A549 (cell line): ENCODE measurements around the gene NCF2. TPM values are rescaled to one million over a fixed set of nuclear protein-coding genes. Genes with fewer than 3 reads are reported as not detected.

Source experiments
- ATAC-seq, 2 experiments: fragments of 200-7000 bp in 1 of 2; fragments of >200 bp in 1 of 2; cut with Nextera tagmentation in 1 of 2; cut with Tn5 transposase in 1 of 2; 3 replicates each; pipeline versions ENCODE4 v1.8.0 to v1.9.1; 2018 to 2020; ENCODE audit warnings: mild to moderate bottlenecking in 1 of 2, moderate library complexity in 1 of 2
- CTCF ChIA-PET: fragments of 300-600 bp; sonication (Branson Sonifier 250); formaldehyde crosslinking; extraction: SDS; loops from one replicate; lab custom pipeline; 2021; ENCODE audit warnings: antibody characterized with exemption, inconsistent platforms; lab: Yijun Ruan, JAX
- POLR2A ChIA-PET: fragments of 350-600 bp; formaldehyde crosslinking; extraction: SDS; loops from one replicate; lab custom pipeline; 2021; ENCODE audit warnings: antibody characterized with exemption, inconsistent platforms; lab: Yijun Ruan, JAX
- DNase-seq, 2 experiments: peaks; one replicate each; pipeline versions ENCODE4 v3.0.0 to v3.0.0-alpha.2; 2011 to 2016; ENCODE audit warnings: low read depth in 1 of 2, low spot score in 1 of 2
- FAIRE-seq: peaks from 2 replicates; lab custom pipeline; 2011; peaks lifted over from hg19 to GRCh38; lab: Jason Lieb, UNC
- H3K27ac ChIP-seq, 2 experiments: fragments of >200 bp; sonication (Bioruptor Twin); formaldehyde crosslinking; 3 replicates each; pipeline ENCODE4 v1.5.1; 2016 to 2017
- H3K4me1 ChIP-seq: fragments of >200 bp; sonication (Bioruptor Twin); formaldehyde crosslinking; 3 replicates; pipeline ENCODE4 v1.6.1; 2016
- H3K4me2 ChIP-seq: fragments of >200 bp; sonication (Bioruptor Twin); formaldehyde crosslinking; 3 replicates; pipeline ENCODE4 v1.6.1; 2016
- H3K4me3 ChIP-seq: fragments of >200 bp; sonication (Bioruptor Twin); formaldehyde crosslinking; 3 replicates; pipeline ENCODE4 v1.5.1; 2016
- H3K9me3 ChIP-seq: fragments of >200 bp; sonication (Bioruptor Twin); formaldehyde crosslinking; 3 replicates; pipeline ENCODE4 v1.6.1; 2016
- CBX2 ChIP-seq: fragments of 200-600 bp; sonication (generic); IDR thresholded peaks from 2 replicates; pipeline ENCODE4 v1.6.1; 2016; ENCODE audit warnings: low read depth, mild to moderate bottlenecking, borderline replicate concordance
- CBX8 ChIP-seq: fragments of 200-600 bp; sonication (generic); IDR thresholded peaks from 2 replicates; pipeline ENCODE4 v1.6.1; 2016
- ELK1 ChIP-seq: fragments of 150-350 bp; IDR thresholded peaks from 2 replicates; pipeline ENCODE4 v1.6.1; 2014; ENCODE audit warnings: low read depth, mild to moderate bottlenecking, low read length
- ESRRA ChIP-seq: fragments of 150-350 bp; IDR thresholded peaks from 2 replicates; pipeline ENCODE4 v1.6.1; 2014; ENCODE audit warnings: mild to moderate bottlenecking, low read length, borderline replicate concordance
- FOSB ChIP-seq: fragments of 250-450 bp; sonication (Bioruptor Pico); IDR thresholded peaks from 2 replicates; pipeline ENCODE4 v1.5.0; 2020; ENCODE audit warnings: mild to moderate bottlenecking, moderate library complexity
- FOXS1 ChIP-seq: fragments of 250-450 bp; sonication (Bioruptor Pico); IDR thresholded peaks from 2 replicates; pipeline ENCODE4 v1.5.0; 2020; ENCODE audit warnings: mild to moderate bottlenecking, moderate library complexity
- HMGXB4 ChIP-seq: fragments of 250-450 bp; sonication (Bioruptor Pico); IDR thresholded peaks from 2 replicates; pipeline ENCODE4 v1.5.0; 2021; ENCODE audit warnings: mild to moderate bottlenecking, moderate library complexity, borderline replicate concordance
- HOXA7 ChIP-seq: fragments of 250-450 bp; sonication (Bioruptor Pico); IDR thresholded peaks from 2 replicates; pipeline ENCODE4 v1.5.0; 2020; ENCODE audit warnings: mild to moderate bottlenecking, moderate library complexity
- HOXB13 ChIP-seq: fragments of 250-450 bp; sonication (Bioruptor Pico); IDR thresholded peaks from 2 replicates; pipeline ENCODE4 v1.5.0; 2020; ENCODE audit warnings: low read depth, mild to moderate bottlenecking, moderate library complexity
- HOXB5 ChIP-seq: fragments of 250-450 bp; sonication (Bioruptor Pico); IDR thresholded peaks from 2 replicates; pipeline ENCODE4 v1.5.0; 2020; ENCODE audit warnings: mild to moderate bottlenecking, moderate library complexity
- JUN ChIP-seq, 2 experiments: fragments of >200 bp; sonication (Bioruptor Twin); formaldehyde crosslinking; IDR thresholded peaks; 2 replicates in 1 of 2; 3 replicates in 1 of 2; pipeline ENCODE4 v1.6.1; 2016 to 2017
- KDM1A ChIP-seq: fragments of 200-600 bp; sonication (generic); IDR thresholded peaks from 2 replicates; pipeline ENCODE4 v1.6.1; 2016; ENCODE audit warnings: low read depth, mild to moderate bottlenecking
- KDM5A ChIP-seq: fragments of 200-600 bp; sonication (generic); IDR thresholded peaks from 2 replicates; pipeline ENCODE4 v1.6.1; 2016; ENCODE audit warnings: antibody characterized with exemption, mild to moderate bottlenecking
- MAX ChIP-seq: IDR thresholded peaks from 2 replicates; pipeline ENCODE4 v1.6.1; 2012
- MAZ ChIP-seq: fragments of 150-350 bp; IDR thresholded peaks from 2 replicates; pipeline ENCODE4 v1.6.1; 2014; ENCODE audit warnings: antibody characterized with exemption, low read depth, low read length, borderline replicate concordance
- NPAS2 ChIP-seq: fragments of 250-450 bp; sonication (Bioruptor Pico); IDR thresholded peaks from 2 replicates; pipeline ENCODE4 v1.8.0; 2022; ENCODE audit warnings: mild to moderate bottlenecking, moderate library complexity, borderline replicate concordance
- PHF8 ChIP-seq: fragments of 200-600 bp; sonication (generic); IDR thresholded peaks from 2 replicates; pipeline ENCODE4 v1.6.1; 2016; ENCODE audit warnings: low read depth, mild to moderate bottlenecking, antibody characterized with exemption, moderate library complexity, borderline replicate concordance
- REST ChIP-seq: fragments of 200-600 bp; sonication (generic); IDR thresholded peaks from 2 replicates; pipeline ENCODE4 v1.6.1; 2016; ENCODE audit warnings: antibody characterized with exemption, mild to moderate bottlenecking, moderate library complexity
- RNF2 ChIP-seq: fragments of 200-600 bp; sonication (generic); IDR thresholded peaks from 2 replicates; pipeline ENCODE4 v1.6.1; 2016; ENCODE audit warnings: low read depth, mild to moderate bottlenecking, antibody characterized with exemption, moderate library complexity, borderline replicate concordance
- SMC3 ChIP-seq: fragments of >200 bp; sonication (Bioruptor Twin); formaldehyde crosslinking; IDR thresholded peaks from 3 replicates; pipeline ENCODE4 v1.6.1; 2018; ENCODE audit warnings: inconsistent platforms
- SREBF2 ChIP-seq: fragments of 450-650 bp; IDR thresholded peaks from 2 replicates; pipeline ENCODE4 v1.6.1; 2014; ENCODE audit warnings: mild to moderate bottlenecking, moderate library complexity
- TFCP2L1 ChIP-seq: fragments of 250-450 bp; sonication (Bioruptor Pico); IDR thresholded peaks from 2 replicates; pipeline ENCODE4 v1.5.0; 2021; ENCODE audit warnings: mild to moderate bottlenecking
- TP53 ChIP-seq: fragments of 250-450 bp; sonication (Bioruptor Pico); IDR thresholded peaks from 2 replicates; pipeline ENCODE4 v1.5.0; 2021; ENCODE audit warnings: mild to moderate bottlenecking, moderate library complexity
- WGBS: methylation state at CpG from one replicate; pipeline ENCODE4 v1.1.6; 2017; ENCODE audit errors: missing lambda C conversion rate; 5-methylcytosine and 5-hydroxymethylcytosine counted together
- polyA plus RNA-seq, 4 experiments: library from polyadenylated mRNA; depleted of rRNA in 3 of 4; stranded (reverse); fragments of >200 nt; fragmentation: RNase III in 1 of 4; extraction: RNeasy Plus Mini Kit Qiagen cat#74134 plus additional on column Dnase treatment in 1 of 4; gene quantifications; 2 replicates in 3 of 4; 3 replicates in 1 of 4; pipeline ENCODE4 v1.2.3, GENCODE V29; 2011 to 2017
- TF ChIP-seq, protein P1 (sequence below): IDR thresholded peaks from 2 replicates; pipeline ENCODE4 v1.6.1; 2012; ENCODE audit warnings: low read depth, borderline replicate concordance

NCF2 gene
- polyA plus RNA-seq, 2 of the 4 experiments (the other 2 are of a cell fraction): 4.5 to 4.6 TPM

GRCh38 chr1:183567584-183567983, 22.7 kb downstream of the NCF2 start:
- H3K4me2 ChIP-seq: no peak overlapping the region
- WGBS: 86% methylated on average over 5 of the region's 5 CpGs
- ATAC-seq: peak; percentile 31 to 32; a peak in 4 of 6 replicates
- H3K4me1 ChIP-seq: peaks cover 23% of the 10 kb centered on the region
- POLR2A ChIA-PET: no interaction called here
- CTCF ChIA-PET: interaction anchor here (0.6 to 1.8 kb wide), 4 partner anchors 21 to 286 kb away, joined by 3 to 5 read pairs (median 4); no protein-coding TSS in a partner anchor
- no peak for DNase-seq
- no peak overlapping the region for H3K4me3 ChIP-seq
- TF ChIP-seq RNF2 (no peak), HMGXB4 (CRISPR knock-in tag) (no peak), FOSB (no peak), SREBF2 (no peak), CBX8 (no peak), MAX (no peak), HOXB5 (no peak), HOXA7 (CRISPR knock-in tag) (no peak), SMC3 (no peak), NPAS2 (no peak), CBX2 (no peak)
- TF ChIP-seq, all 56 proteins: peak for 0
- Histone ChIP-seq H3K9me3 (no peaks in the 10 kb centered on the region), H3K27ac (peak overlapping the region in 1 of 2 experiments; percentile 12; a peak in 2 of 6 replicates)
- FAIRE-seq: no peak

GRCh38 chr1:183566026-183566425, 24.2 kb downstream of the NCF2 start:
- no peak for ATAC-seq
- no peak for DNase-seq
- no peak for TF ChIP-seq CBX8
- no peak for TF ChIP-seq ELK1
- TF ChIP-seq, protein P1, sequence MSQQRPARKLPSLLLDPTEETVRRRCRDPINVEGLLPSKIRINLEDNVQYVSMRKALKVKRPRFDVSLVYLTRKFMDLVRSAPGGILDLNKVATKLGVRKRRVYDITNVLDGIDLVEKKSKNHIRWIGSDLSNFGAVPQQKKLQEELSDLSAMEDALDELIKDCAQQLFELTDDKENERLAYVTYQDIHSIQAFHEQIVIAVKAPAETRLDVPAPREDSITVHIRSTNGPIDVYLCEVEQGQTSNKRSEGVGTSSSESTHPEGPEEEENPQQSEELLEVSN: no peak
- TF ChIP-seq HOXB5: no peak
- TF ChIP-seq ESRRA: no peak
- no peak for TF ChIP-seq MAX
- no peak for TF ChIP-seq CBX2
- no peak for TF ChIP-seq MAZ
- TF ChIP-seq KDM5A: no peak
- no peak for TF ChIP-seq KDM1A
- TF ChIP-seq HOXA7 (CRISPR knock-in tag): no peak
- no peak for TF ChIP-seq TFCP2L1
- TF ChIP-seq JUN (IDR thresholded peaks at IDR 0.05): no peak
- 93% methylated on average over 2 of the region's 2 CpGs for WGBS
- Histone ChIP-seq H3K27ac (no peak overlapping the region), H3K4me2 (no peak overlapping the region), H3K9me3 (no peaks in the 10 kb centered on the region), H3K4me1 (peaks cover 23% of the 10 kb centered on the region), H3K4me3 (no peak overlapping the region)
- FAIRE-seq: no peak
- CTCF ChIA-PET: interaction anchor here (0.9 kb wide), 1 partner anchor 12 kb away, joined by 3 read pairs; no protein-coding TSS in a partner anchor
- POLR2A ChIA-PET: no interaction called here

- no peak overlapping the region for H3K4me3 ChIP-seq
- FAIRE-seq: no peak
- CTCF ChIA-PET: interaction anchor here (0.8 to 0.9 kb wide), 2 partner anchors 13 to 16 kb away, joined by 3 read pairs; no protein-coding TSS in a partner anchor
- H3K4me1 ChIP-seq: peaks cover 23% of the 10 kb centered on the region
- POLR2A ChIA-PET: no interaction called here
- no peak overlapping the region for H3K4me2 ChIP-seq
- 61% methylated on average over 4 of the region's 4 CpGs for WGBS
- no peak overlapping the region for H3K27ac ChIP-seq
- no peak for ATAC-seq
- DNase-seq: no peak
- TF ChIP-seq TP53 (CRISPR knock-in tag) (no peak), FOSB (no peak), HOXB13 (CRISPR knock-in tag) (no peak), FOXS1 (CRISPR knock-in tag) (no peak), JUN (IDR thresholded peaks at IDR 0.05) (no peak), REST (no peak), PHF8 (no peak)
- TF ChIP-seq, all 56 proteins: peak for 0
- H3K9me3 ChIP-seq: no peaks in the 10 kb centered on the region
Observed at GRCh38 chr1:183565261-183565660, 25.0 kb downstream of the NCF2 start.
